A673 (cell line): ENCODE results near the gene FAM13A. TPM values are rescaled to one million over a fixed set of nuclear protein-coding genes. Genes with fewer than 3 reads are reported as not detected.

Source experiments
- BruUV-seq: library from RNA; stranded (reverse); fragments of 400-500 nt; replicated peaks from 2 replicates; lab custom pipeline; 2021; lab: Mats Ljungman, UMichigan
- CTCF ChIA-PET: fragments of 300-600 bp; sonication (Branson Sonifier 250); formaldehyde crosslinking; loops from one replicate; lab custom pipeline; 2022; ENCODE audit warnings: antibody characterized with exemption; lab: Charles Lee
- POLR2A ChIA-PET: fragments of 300-600 bp; sonication (Branson Sonifier 250); formaldehyde crosslinking; loops from one replicate; lab custom pipeline; 2022; ENCODE audit warnings: antibody characterized with exemption; ENCODE audit not compliant: low non-redundant PET; lab: Charles Lee
- DNase-seq: peaks from one replicate; pipeline ENCODE4 v3.0.0-alpha.2; 2015; ENCODE audit warnings: low spot score
- H3K27ac ChIP-seq: fragments of 200-600 bp; sonication (generic); 2 replicates; pipeline ENCODE4 v1.5.1; 2016; ENCODE audit warnings: mixed run types, low read depth, mild to moderate bottlenecking, mixed read lengths, antibody characterized with exemption, low read length; ENCODE audit not compliant: poor library complexity, severe bottlenecking
- H3K27me3 ChIP-seq: fragments of 200-600 bp; sonication (generic); replicated peaks from 2 replicates; pipeline ENCODE4 v1.6.1; 2017; ENCODE audit warnings: mixed run types, low read depth, mild to moderate bottlenecking, mixed read lengths, antibody characterized with exemption, low read length; ENCODE audit not compliant: insufficient read depth, poor library complexity
- H3K36me3 ChIP-seq: fragments of 200-600 bp; sonication (generic); 2 replicates; pipeline ENCODE4 v1.6.1; 2016; ENCODE audit warnings: mixed run types, mild to moderate bottlenecking, mixed read lengths, antibody characterized with exemption, low read length; ENCODE audit not compliant: insufficient read depth, poor library complexity, severe bottlenecking
- H3K4me1 ChIP-seq: fragments of 200-600 bp; sonication (generic); 2 replicates; pipeline ENCODE4 v1.6.1; 2017; ENCODE audit warnings: mixed run types, mild to moderate bottlenecking, mixed read lengths, antibody characterized with exemption, low read length; ENCODE audit not compliant: insufficient read depth, poor library complexity, severe bottlenecking
- H3K4me3 ChIP-seq: fragments of 200-600 bp; sonication (generic); 2 replicates; pipeline ENCODE4 v1.5.1; 2016; ENCODE audit warnings: low read depth, mixed run types, mild to moderate bottlenecking, mixed read lengths, low read length; ENCODE audit not compliant: poor library complexity, severe bottlenecking
- H3K9me3 ChIP-seq: fragments of 200-600 bp; sonication (generic); 2 replicates; pipeline ENCODE4 v1.6.1; 2016; ENCODE audit warnings: mixed run types, low read depth, mild to moderate bottlenecking, mixed read lengths, antibody characterized with exemption, low read length; ENCODE audit not compliant: poor library complexity, severe bottlenecking
- CTCF ChIP-seq: fragments of 300-800, 200-600 bp; sonication (generic); conservative IDR thresholded peaks from 2 replicates; pipeline ENCODE4 v1.5.1; 2017; ENCODE audit warnings: low read depth, mild to moderate bottlenecking, antibody characterized with exemption, low read length, moderate library complexity, mixed read lengths
- EZH2 ChIP-seq: fragments of 200-600 bp; sonication (generic); IDR thresholded peaks from 2 replicates; pipeline ENCODE4 v1.6.1; 2017; ENCODE audit warnings: borderline replicate concordance, low read depth, mild to moderate bottlenecking, mixed read lengths, antibody characterized with exemption, low read length; ENCODE audit not compliant: poor library complexity, severe bottlenecking
- intact Hi-C: fragments of 100-400 bp; cut with micrococcal nuclease; formaldehyde crosslinking; loops from one replicate; pipeline ENCODE4 v1.10.0; 2022; ENCODE audit not compliant: unreplicated experiment
- total RNA-seq: library from RNA; stranded (reverse); gene quantifications from 2 replicates; pipeline ENCODE4 v1.2.3, GENCODE V29; 2021

FAM13A gene
- total RNA-seq, 1 experiment from 2014 or later: 15.5 TPM

GRCh38 chr4:88681209-88681608 is 375.8 kb downstream of the FAM13A start:
- ChIA-PET CTCF (no interaction called here), POLR2A (no interaction called here)
- H3K9me3 ChIP-seq: no peaks in the 10 kb centered on the region
- intact Hi-C loops: no loop called here
- H3K4me1 ChIP-seq: no peaks in the 10 kb centered on the region
- H3K27ac ChIP-seq: no peak overlapping the region
- no TSS peak for BruUV-seq
- no peak overlapping the region for H3K4me3 ChIP-seq
- DNase-seq: no peak
- no peaks in the 10 kb centered on the region for H3K27me3 ChIP-seq
- H3K36me3 ChIP-seq: no peaks in the 10 kb centered on the region
- TF ChIP-seq EZH2 (no peak), CTCF (no peak)

Other genes with a start within 250 kb of the FAM13A start
- 2.8 TPM in 2 replicates for gene TIGD2, start 54.3 kb upstream of the FAM13A start, total RNA-seq